GM19324 (cell line): Measurements from ENCODE around the gene RNH1.

Source experiments
- ATAC-seq: cut with Tn5 transposase; IDR thresholded peaks from one replicate; pipeline ENCODE4 v1.9.1; 2021; ENCODE audit warnings: mild to moderate bottlenecking, moderate library complexity; ENCODE audit not compliant: unreplicated experiment, low FRiP score

RNH1 gene

GRCh38 chr11:461626-462025 lies 45.4 kb downstream of the RNH1 start:
- ATAC-seq, result no peak

- ATAC-seq, result no peak
Measured at GRCh38 chr11:460331-461199, 46.5 kb downstream of the RNH1 start.

GRCh38 chr11:459511-460220 lies 47.4 kb downstream of the RNH1 start:
- ATAC-seq, result no peak

GRCh38 chr11:457111-457760 lies 49.8 kb downstream of the RNH1 start:
- no peak for ATAC-seq

- ATAC-seq, result no peak
Measured at GRCh38 chr11:456533-456932, 50.5 kb downstream of the RNH1 start.

GRCh38 chr11:455566-456147 lies 51.4 kb downstream of the RNH1 start:
- no peak for ATAC-seq

GRCh38 chr11:454801-455565 lies 52.1 kb downstream of the RNH1 start:
- ATAC-seq, result no peak

- no peak for ATAC-seq
Measured at GRCh38 chr11:454043-454442, 53.0 kb downstream of the RNH1 start.

GRCh38 chr11:453564-453963 lies 53.5 kb downstream of the RNH1 start:
- ATAC-seq, result no peak

GRCh38 chr11:452916-453527 lies 54.0 kb downstream of the RNH1 start:
- ATAC-seq, result no peak

- no peak for ATAC-seq
Measured at GRCh38 chr11:452203-452744, 54.8 kb downstream of the RNH1 start.

GRCh38 chr11:451738-452137 lies 55.3 kb downstream of the RNH1 start:
- no peak for ATAC-seq

GRCh38 chr11:450809-451451 lies 56.1 kb downstream of the RNH1 start:
- ATAC-seq, result peak; percentile 2

- ATAC-seq, result peak; percentile 82
Measured at GRCh38 chr11:449889-450808, 56.9 kb downstream of the RNH1 start, which contains the start of gene PTDSS2. PTDSS2 (plus strand) TSS chr11:450279; CDS start chr11:450456, 177 bp downstream.

GRCh38 chr11:447923-448731 lies 58.9 kb downstream of the RNH1 start:
- peak; percentile 57 for ATAC-seq

- ATAC-seq, result no peak
Measured at GRCh38 chr11:446891-447290, 60.2 kb downstream of the RNH1 start.
